Trophoblast cell (in vitro differentiated cells and primary cell): ENCODE results near the gene DPEP3.

ENCODE experiments used
- DNase-seq, 2 donors: peaks; one replicate each; pipeline ENCODE4 v3.0.0-alpha.2; 2016
- H2AFZ ChIP-seq: 2 replicates; pipeline ENCODE4 v1.6.1; 2013; ENCODE audit warnings: low read length, moderate library complexity, mild to moderate bottlenecking; ENCODE audit not compliant: insufficient read depth, poor library complexity
- H2AK5ac ChIP-seq: 2 replicates; pipeline ENCODE4 v1.6.1; 2013; ENCODE audit warnings: mild to moderate bottlenecking, low read length
- H2BK120ac ChIP-seq: 2 replicates; pipeline ENCODE4 v1.6.1; 2013; ENCODE audit warnings: low read length, mild to moderate bottlenecking, moderate library complexity; ENCODE audit not compliant: insufficient read depth, poor library complexity
- H2BK12ac ChIP-seq: 2 replicates; pipeline ENCODE4 v1.6.1; 2013; ENCODE audit warnings: mild to moderate bottlenecking, low read length, moderate library complexity
- H2BK5ac ChIP-seq: 2 replicates; pipeline ENCODE4 v1.6.1; 2013; ENCODE audit warnings: low read length, low read depth, moderate library complexity, mild to moderate bottlenecking; ENCODE audit not compliant: poor library complexity
- H3K14ac ChIP-seq: 2 replicates; pipeline ENCODE4 v1.6.1; 2013; ENCODE audit warnings: mild to moderate bottlenecking, low read length
- H3K18ac ChIP-seq: 2 replicates; pipeline ENCODE4 v1.6.1; 2013; ENCODE audit warnings: mild to moderate bottlenecking, low read length
- H3K23ac ChIP-seq: 2 replicates; pipeline ENCODE4 v1.6.1; 2013; ENCODE audit warnings: low read length
- H3K27ac ChIP-seq: 2 replicates; pipeline ENCODE4 v1.5.1; 2013; ENCODE audit warnings: low read depth, mild to moderate bottlenecking, inconsistent platforms, low read length, moderate library complexity
- H3K27me3 ChIP-seq: 2 replicates; pipeline ENCODE4 v1.6.1; 2013; ENCODE audit warnings: inconsistent platforms, mild to moderate bottlenecking, low read length, moderate library complexity; ENCODE audit not compliant: insufficient read depth
- H3K36me3 ChIP-seq, 2 experiments: 1 replicate in 1 of 2; 2 replicates in 1 of 2; pipeline ENCODE4 v1.6.1; 2013; ENCODE audit warnings: low read length in 2 of 2, mild to moderate bottlenecking in 2 of 2, moderate library complexity in 1 of 2; ENCODE audit not compliant: insufficient read depth in 2 of 2, control insufficient read depth in 1 of 2
- H3K4ac ChIP-seq: 2 replicates; pipeline ENCODE4 v1.6.1; 2013; ENCODE audit warnings: low read depth, mild to moderate bottlenecking, low read length, moderate library complexity
- H3K4me1 ChIP-seq, 2 experiments: 1 replicate in 1 of 2; 2 replicates in 1 of 2; pipeline ENCODE4 v1.6.1; 2013; ENCODE audit warnings: low read length in 2 of 2, mild to moderate bottlenecking in 2 of 2, moderate library complexity in 1 of 2; ENCODE audit not compliant: insufficient read depth in 2 of 2, control insufficient read depth in 1 of 2
- H3K4me2 ChIP-seq: 2 replicates; pipeline ENCODE4 v1.6.1; 2013; ENCODE audit warnings: inconsistent platforms, mild to moderate bottlenecking, low read length, moderate library complexity
- H3K4me3 ChIP-seq: 2 replicates; pipeline ENCODE4 v1.5.1; 2013; ENCODE audit warnings: mild to moderate bottlenecking, low read depth, low read length, inconsistent platforms
- H3K79me1 ChIP-seq: one replicate; pipeline ENCODE4 v1.6.1; 2013; ENCODE audit warnings: low read length
- H3K79me2 ChIP-seq: 2 replicates; pipeline ENCODE4 v1.6.1; 2013; ENCODE audit warnings: low read length, mild to moderate bottlenecking; ENCODE audit not compliant: control insufficient read depth, insufficient read depth, poor library complexity
- H3K9ac ChIP-seq: 2 replicates; pipeline ENCODE4 v1.6.1; 2013; ENCODE audit warnings: mild to moderate bottlenecking, low read length
- H3K9me3 ChIP-seq: 2 replicates; pipeline ENCODE4 v1.6.1; 2013; ENCODE audit warnings: low read depth, mild to moderate bottlenecking, control low read depth, inconsistent platforms, low read length; ENCODE audit not compliant: insufficient read depth
- H4K12ac ChIP-seq: 2 replicates; pipeline ENCODE4 v1.6.1; 2013; ENCODE audit warnings: low read depth, mild to moderate bottlenecking, low read length, moderate library complexity
- H4K8ac ChIP-seq: 2 replicates; pipeline ENCODE4 v1.6.1; 2013; ENCODE audit warnings: low read depth, mild to moderate bottlenecking, low read length, moderate library complexity
- H4K91ac ChIP-seq: one replicate; pipeline ENCODE4 v1.6.1; 2013; ENCODE audit warnings: low read depth, mild to moderate bottlenecking, low read length, moderate library complexity
- WGBS: extraction: QIAGEN DNeasy Blood & Tissue Kit; methylation state at CpG from one replicate; pipeline ENCODE4 v1.1.7; 2013; ENCODE audit warnings: missing lambda C conversion rate; ENCODE audit not compliant: insufficient read length, insufficient coverage; ENCODE audit errors: extremely low coverage; 5-methylcytosine and 5-hydroxymethylcytosine counted together

Gene DPEP3

GRCh38 chr16:67977469-67978227 lies 2.7 kb downstream of the DPEP3 start:
- Histone ChIP-seq H3K4me2 (no peak overlapping the region), H3K27ac (no peak overlapping the region), H3K23ac (no peak overlapping the region), H4K12ac (no peak overlapping the region), H4K91ac (no peak overlapping the region), H3K18ac (no peak overlapping the region), H2AK5ac (no peak overlapping the region), H2AFZ (no peak overlapping the region), H2BK5ac (no peak overlapping the region), H3K9ac (no peak overlapping the region), H3K79me1 (no peaks in the 10 kb centered on the region), H3K79me2 (no peaks in the 10 kb centered on the region), H3K4ac (no peak overlapping the region), H3K9me3 (peaks cover 3% of the 10 kb centered on the region), H3K14ac (no peak overlapping the region), H2BK12ac (no peak overlapping the region), H3K4me1 (no peaks in the 10 kb centered on the region), H2BK120ac (no peak overlapping the region), H3K4me3 (no peak overlapping the region), H3K36me3 (no peaks in the 10 kb centered on the region), H3K27me3 (no peaks in the 10 kb centered on the region), H4K8ac (no peak overlapping the region)
- no CpG with 5 or more reads among the region's 9 CpGs for WGBS
- no peak for DNase-seq

- Histone ChIP-seq H3K27ac (no peak overlapping the region), H3K27me3 (no peaks in the 10 kb centered on the region), H2BK120ac (no peak overlapping the region), H4K12ac (no peak overlapping the region), H3K18ac (no peak overlapping the region), H3K9ac (no peak overlapping the region), H3K4me1 (no peaks in the 10 kb centered on the region), H2BK5ac (no peak overlapping the region), H3K9me3 (peaks cover 3% of the 10 kb centered on the region), H3K79me1 (no peaks in the 10 kb centered on the region), H4K8ac (no peak overlapping the region), H2BK12ac (no peak overlapping the region), H3K4ac (no peak overlapping the region), H4K91ac (no peak overlapping the region), H2AK5ac (no peak overlapping the region), H3K14ac (no peak overlapping the region), H2AFZ (no peak overlapping the region), H3K4me2 (no peak overlapping the region), H3K36me3 (no peaks in the 10 kb centered on the region), H3K4me3 (no peak overlapping the region), H3K79me2 (no peaks in the 10 kb centered on the region), H3K23ac (no peak overlapping the region)
- DNase-seq = no peak
- WGBS = no CpG with 5 or more reads among the region's 5 CpGs
Measured at GRCh38 chr16:67977005-67977404, 3.3 kb downstream of the DPEP3 start.

- DNase-seq = no peak
- Histone ChIP-seq H3K18ac (no peak overlapping the region), H3K79me1 (no peaks in the 10 kb centered on the region), H3K14ac (no peak overlapping the region), H3K23ac (no peak overlapping the region), H4K12ac (no peak overlapping the region), H4K91ac (no peak overlapping the region), H3K4ac (no peak overlapping the region), H2AK5ac (no peak overlapping the region), H3K9me3 (peaks cover 3% of the 10 kb centered on the region), H2AFZ (no peak overlapping the region), H3K36me3 (no peaks in the 10 kb centered on the region), H2BK120ac (no peak overlapping the region), H3K4me3 (no peak overlapping the region), H3K27ac (no peak overlapping the region), H3K4me1 (no peaks in the 10 kb centered on the region), H3K4me2 (no peak overlapping the region), H3K27me3 (no peaks in the 10 kb centered on the region), H2BK5ac (no peak overlapping the region), H4K8ac (no peak overlapping the region), H3K79me2 (no peaks in the 10 kb centered on the region), H3K9ac (no peak overlapping the region), H2BK12ac (no peak overlapping the region)
- no CpG with 5 or more reads among the region's 2 CpGs for WGBS
Measured at GRCh38 chr16:67976205-67976604, 4.1 kb downstream of the DPEP3 start.

- no peaks in the 10 kb centered on the region for H3K79me1 ChIP-seq
- no peak overlapping the region for H4K91ac ChIP-seq
- H2BK5ac ChIP-seq = no peak overlapping the region
- no peak overlapping the region for H3K18ac ChIP-seq
- H2BK12ac ChIP-seq = no peak overlapping the region
- H3K27me3 ChIP-seq = no peaks in the 10 kb centered on the region
- H2BK120ac ChIP-seq = no peak overlapping the region
- no peaks in the 10 kb centered on the region for H3K36me3 ChIP-seq
- peaks cover 3% of the 10 kb centered on the region for H3K9me3 ChIP-seq
- H3K9ac ChIP-seq = no peak overlapping the region
- H3K79me2 ChIP-seq = no peaks in the 10 kb centered on the region
- no peak overlapping the region for H3K4me2 ChIP-seq
- no peak overlapping the region for H3K27ac ChIP-seq
- WGBS = no CpG with 5 or more reads among the region's 14 CpGs
- no peak overlapping the region for H3K14ac ChIP-seq
- H3K4me3 ChIP-seq = no peak overlapping the region
- no peak overlapping the region for H3K23ac ChIP-seq
- H2AFZ ChIP-seq = no peak overlapping the region
- no peak overlapping the region for H3K4ac ChIP-seq
- H4K8ac ChIP-seq = no peak overlapping the region
- no peak overlapping the region for H4K12ac ChIP-seq
- H3K4me1 ChIP-seq = no peaks in the 10 kb centered on the region
- H2AK5ac ChIP-seq = no peak overlapping the region
- no peak for DNase-seq
Measured at GRCh38 chr16:67975321-67976105, 4.8 kb downstream of the DPEP3 start.
